GM21381 (cell line): Measurements from ENCODE around the gene CYTL1.
"Not testable (repeated sequence)": the region's sequence is repeated elsewhere in the genome, so short reads cannot be mapped to it uniquely, and the experiment has no call there.

Experiments
- ATAC-seq: cut with Tn5 transposase; IDR thresholded peaks from one replicate; pipeline ENCODE4 v1.9.1; 2021; ENCODE audit warnings: mild to moderate bottlenecking, moderate library complexity; ENCODE audit not compliant: unreplicated experiment

CYTL1 gene

GRCh38 chr4:5019274-5019673, at the start of gene CYTL1:
Gene CYTL1, minus strand, starts transcription at chr4:5019458. Its CDS starts 13 bp downstream, at chr4:5019445.
- no peak for ATAC-seq

GRCh38 chr4:5067908-5068307, 48.6 kb upstream of the CYTL1 start:
- no peak for ATAC-seq

GRCh38 chr4:5066968-5067367, 47.7 kb upstream of the CYTL1 start:
- ATAC-seq: not testable (repeated sequence)

- ATAC-seq: no peak
These were observed 46.8 kb upstream of the CYTL1 start for GRCh38 chr4:5066101-5066500.

- no peak for ATAC-seq
These were observed 36.2 kb upstream of the CYTL1 start for GRCh38 chr4:5055411-5055810.

- ATAC-seq: no peak
These were observed 35.3 kb upstream of the CYTL1 start for GRCh38 chr4:5054532-5054931.

- ATAC-seq: no peak
These were observed 33.6 kb upstream of the CYTL1 start for GRCh38 chr4:5052726-5053425.

GRCh38 chr4:5052204-5052702, 33.0 kb upstream of the CYTL1 start:
- ATAC-seq: no peak

- no peak for ATAC-seq
These were observed 32.3 kb upstream of the CYTL1 start, which contains the start of gene STK32B for GRCh38 chr4:5051278-5052203. Gene STK32B, plus strand, starts transcription at chr4:5051480.

- ATAC-seq: peak; percentile 66
These were observed 31.4 kb upstream of the CYTL1 start for GRCh38 chr4:5050520-5051277.

GRCh38 chr4:5048721-5049120, 29.5 kb upstream of the CYTL1 start:
- ATAC-seq: no peak

GRCh38 chr4:5045097-5045496, 25.8 kb upstream of the CYTL1 start:
- ATAC-seq: no peak

GRCh38 chr4:5044341-5044740, 25.1 kb upstream of the CYTL1 start:
- ATAC-seq: no peak

- no peak for ATAC-seq
These were observed 24.3 kb upstream of the CYTL1 start for GRCh38 chr4:5043579-5043978.

- no peak for ATAC-seq
These were observed 22.4 kb upstream of the CYTL1 start for GRCh38 chr4:5041699-5042098.

- ATAC-seq: no peak
These were observed 21.8 kb upstream of the CYTL1 start for GRCh38 chr4:5040856-5041620.

GRCh38 chr4:5039800-5040199, 20.5 kb upstream of the CYTL1 start:
- ATAC-seq: no peak

GRCh38 chr4:5037553-5038551, 18.6 kb upstream of the CYTL1 start:
- ATAC-seq: no peak

GRCh38 chr4:5036239-5036638, 17.0 kb upstream of the CYTL1 start:
- ATAC-seq: no peak
